ENCODE results near the gene CBX6.

CBX6 gene

GRCh38 chr22:38872172-38872830 is at the start of gene CBX6:
TSS of gene CBX6 (minus strand) at chr22:38872216. CDS start at chr22:38872190, 26 bp downstream.
- DNase-seq: peak; percentile 91

GRCh38 chr22:38921806-38922205 is 49.8 kb upstream of the CBX6 start:
- DNase-seq: no peak

- DNase-seq: peak; percentile 46
Observed at GRCh38 chr22:38921120-38921519, 49.1 kb upstream of the CBX6 start.

GRCh38 chr22:38919631-38920190 is 47.7 kb upstream of the CBX6 start:
- no peak for DNase-seq

GRCh38 chr22:38911434-38911833 is 39.4 kb upstream of the CBX6 start:
- no peak for DNase-seq

GRCh38 chr22:38907767-38908166 is 35.8 kb upstream of the CBX6 start:
- DNase-seq: no peak

- DNase-seq: no peak
Observed at GRCh38 chr22:38906052-38906451, 34.0 kb upstream of the CBX6 start.

GRCh38 chr22:38904052-38904617 is 32.1 kb upstream of the CBX6 start:
- DNase-seq: peak; percentile 10

GRCh38 chr22:38901111-38901641 is 29.2 kb upstream of the CBX6 start:
- no peak for DNase-seq

GRCh38 chr22:38900677-38901076 is 28.7 kb upstream of the CBX6 start:
- no peak for DNase-seq

- DNase-seq: no peak
Observed at GRCh38 chr22:38891256-38891655, 19.2 kb upstream of the CBX6 start.

- DNase-seq: no peak
Observed at GRCh38 chr22:38890377-38890776, 18.4 kb upstream of the CBX6 start.

- DNase-seq: no peak
Observed at GRCh38 chr22:38886333-38886732, 14.3 kb upstream of the CBX6 start.

GRCh38 chr22:38882972-38883622 is 11.1 kb upstream of the CBX6 start:
- DNase-seq: no peak

GRCh38 chr22:38881997-38882879 is 10.2 kb upstream of the CBX6 start:
- DNase-seq: no peak

GRCh38 chr22:38881464-38881871 is 9.5 kb upstream of the CBX6 start:
- DNase-seq: no peak

GRCh38 chr22:38879961-38880360 is 7.9 kb upstream of the CBX6 start:
- no peak for DNase-seq

GRCh38 chr22:38879108-38879729 is 7.2 kb upstream of the CBX6 start:
- no peak for DNase-seq

GRCh38 chr22:38878001-38878400 is 6.0 kb upstream of the CBX6 start:
- DNase-seq: no peak

GRCh38 chr22:38874529-38875222 is 2.7 kb upstream of the CBX6 start:
- DNase-seq: no peak
